CD4-positive, alpha-beta T cell treated with Interleukin-6 at 100 ng/mL for 8 hours (primary cell): ENCODE data around the gene LRRIQ1.
"Not testable (repeated sequence)": the region's sequence is repeated elsewhere in the genome, so short reads cannot be mapped to it uniquely, and the experiment has no call there.

Experiments
- DNase-seq: peaks from one replicate; pipeline ENCODE4 v3.0.0-alpha.2; 2020; ENCODE audit warnings: mixed read lengths, low spot score

The LRRIQ1 gene

GRCh38 chr12:85036234-85036707, at the start of gene LRRIQ1, which contains the start of gene TSPAN19:
LRRIQ1 (plus strand) TSS chr12:85036351; CDS start chr12:85038177, 1,826 bp downstream.
TSPAN19 (minus strand) TSS chr12:85036277; CDS start chr12:85029946, 6,331 bp downstream.
- no peak for DNase-seq

- DNase-seq: no peak
Measured at GRCh38 chr12:84986586-84986985, 49.6 kb upstream of the LRRIQ1 start.

GRCh38 chr12:84994426-84994825, 41.7 kb upstream of the LRRIQ1 start:
- DNase-seq: no peak

- DNase-seq: no peak
Measured at GRCh38 chr12:84995641-84996040, 40.5 kb upstream of the LRRIQ1 start.

- no peak for DNase-seq
Measured at GRCh38 chr12:84996759-84997158, 39.4 kb upstream of the LRRIQ1 start.

- no peak for DNase-seq
Measured at GRCh38 chr12:84998341-84998740, 37.8 kb upstream of the LRRIQ1 start.

- no peak for DNase-seq
Measured at GRCh38 chr12:85000729-85001128, 35.4 kb upstream of the LRRIQ1 start.

GRCh38 chr12:85002778-85003296, 33.3 kb upstream of the LRRIQ1 start:
- DNase-seq: no peak

- no peak for DNase-seq
Measured at GRCh38 chr12:85004204-85004603, 31.9 kb upstream of the LRRIQ1 start.

GRCh38 chr12:85005047-85005446, 31.1 kb upstream of the LRRIQ1 start:
- not testable (repeated sequence) for DNase-seq

GRCh38 chr12:85005615-85006014, 30.5 kb upstream of the LRRIQ1 start:
- DNase-seq: no peak

- no peak for DNase-seq
Measured at GRCh38 chr12:85006206-85006605, 29.9 kb upstream of the LRRIQ1 start.

- no peak for DNase-seq
Measured at GRCh38 chr12:85007836-85008235, 28.3 kb upstream of the LRRIQ1 start.

GRCh38 chr12:85016413-85016812, 19.7 kb upstream of the LRRIQ1 start:
- DNase-seq: no peak

GRCh38 chr12:85017133-85017532, 19.0 kb upstream of the LRRIQ1 start:
- no peak for DNase-seq

- no peak for DNase-seq
Measured at GRCh38 chr12:85017618-85018017, 18.5 kb upstream of the LRRIQ1 start.

GRCh38 chr12:85018098-85018497, 18.1 kb upstream of the LRRIQ1 start:
- no peak for DNase-seq

GRCh38 chr12:85029456-85029855, 6.7 kb upstream of the LRRIQ1 start:
- no peak for DNase-seq

GRCh38 chr12:85036733-85037132, 582 bp downstream of the LRRIQ1 start:
- no peak for DNase-seq

- DNase-seq: no peak
Measured at GRCh38 chr12:85041395-85041794, 5.2 kb downstream of the LRRIQ1 start.

- DNase-seq: no peak
Measured at GRCh38 chr12:85043829-85044228, 7.7 kb downstream of the LRRIQ1 start.

GRCh38 chr12:85057370-85057963, 21.3 kb downstream of the LRRIQ1 start:
- no peak for DNase-seq

- DNase-seq: no peak
Measured at GRCh38 chr12:85058339-85058738, 22.2 kb downstream of the LRRIQ1 start.

GRCh38 chr12:85059594-85059993, 23.4 kb downstream of the LRRIQ1 start:
- no peak for DNase-seq
